K562 (cell line): ENCODE data around the gene SON. TPM values are rescaled to one million over a fixed set of nuclear protein-coding genes. Genes with fewer than 3 reads are reported as not detected.

Experiments
- ARID1B ChIP-seq: fragments of 450-650 bp; IDR thresholded peaks from 2 replicates; pipeline ENCODE4 v1.6.1; 2016; ENCODE audit warnings: antibody characterized with exemption, mild to moderate bottlenecking, inconsistent platforms
- CBFA2T3 ChIP-seq: fragments of 450-650 bp; IDR thresholded peaks from 2 replicates; pipeline ENCODE4 v1.6.1; 2017
- KDM4B ChIP-seq, 2 experiments: fragments of 450-650 bp in 1 of 2; sonication (generic) in 1 of 2; IDR thresholded peaks; 2 replicates each; pipeline ENCODE4 v1.6.1; 2016 to 2017; ENCODE audit warnings: borderline replicate concordance in 2 of 2, antibody characterized with exemption in 1 of 2, low read depth in 1 of 2, mild to moderate bottlenecking in 1 of 2
- MCM7 ChIP-seq, 2 experiments: fragments of 450-650 bp; IDR thresholded peaks; 2 replicates each; pipeline ENCODE4 v1.6.1; 2016 to 2018
- PPARD ChIP-seq: fragments of 250-450 bp; sonication (Bioruptor Pico); IDR thresholded peaks from 2 replicates; pipeline ENCODE4 v1.8.0; 2022; ENCODE audit warnings: inconsistent platforms, mild to moderate bottlenecking, moderate library complexity
- RBM39 ChIP-seq: fragments of 200-400 bp; formaldehyde crosslinking; optimal IDR thresholded peaks from 2 replicates; pipeline ENCODE3; 2018; ENCODE audit warnings: low read depth, low read length
- SMC3 ChIP-seq: conservative IDR thresholded peaks from 2 replicates; pipeline ENCODE4 v1.6.1; 2011; ENCODE audit warnings: low read depth, low read length, improper control_type of control experiment; ENCODE audit not compliant: insufficient read depth
- XRCC3 ChIP-seq: fragments of 450-650 bp; IDR thresholded peaks from 2 replicates; pipeline ENCODE4 v1.6.1; 2017; ENCODE audit warnings: mild to moderate bottlenecking, moderate library complexity
- ZNF551 ChIP-seq: fragments of 250-450 bp; sonication (Bioruptor Pico); IDR thresholded peaks from 2 replicates; pipeline ENCODE4 v1.5.0; 2021; ENCODE audit warnings: mild to moderate bottlenecking, moderate library complexity
- polyA plus RNA-seq, 8 experiments: library from polyadenylated mRNA; depleted of rRNA in 4 of 8; stranded (reverse) in 5 of 8; unstranded in 3 of 8; fragments of >200 nt; fragmentation: Nextera tagmentation in 2 of 8; fragmentation: Illumina TruSeq in 1 of 8; extraction: Ambion mirVana in 2 of 8; extraction: Trizol in 1 of 8; gene quantifications; 2 replicates each; pipeline versions ENCODE4 v1.2.1 to v1.2.3, GENCODE V29; 2011 to 2014; ENCODE audit warnings: inconsistent platforms in 1 of 8, missing spikeins in 1 of 8
- total RNA-seq, 7 experiments: library from RNA; depleted of rRNA in 6 of 7; stranded (reverse); fragments of >200 nt in 6 of 7; fragmentation: Illumina TruSeq in 2 of 7; extraction: Trizol in 2 of 7; gene quantifications; 2 replicates each; pipeline versions ENCODE4 v1.2.1 to v1.2.3, GENCODE V29; 2011 to 2021; ENCODE audit warnings: low replicate concordance in 1 of 7
- TF ChIP-seq, protein P1 (sequence below): sonication (generic); formaldehyde crosslinking; IDR thresholded peaks from 2 replicates; pipeline ENCODE4 v1.8.0; 2022; ENCODE audit warnings: missing genetic modification reagents, mild to moderate bottlenecking, moderate library complexity, borderline replicate concordance
- TF ChIP-seq, protein P2 (sequence below): sonication (generic); formaldehyde crosslinking; IDR thresholded peaks from 2 replicates; pipeline ENCODE4 v1.8.1; 2022; ENCODE audit warnings: missing genetic modification reagents
- TF ChIP-seq, protein P3 (sequence below): IDR thresholded peaks from 2 replicates; pipeline ENCODE4 v1.6.1; 2014; ENCODE audit warnings: antibody characterized with exemption
- TF ChIP-seq, protein P4 (sequence below): fragments of 450-650 bp; formaldehyde crosslinking; IDR thresholded peaks from 2 replicates; pipeline ENCODE4 v1.4.0; 2020; ENCODE audit warnings: mild to moderate bottlenecking, mixed read lengths
- TF ChIP-seq, protein P5 (sequence below), 2 experiments: fragments of 150-350 bp in 1 of 2; IDR thresholded peaks; 2 replicates each; pipeline ENCODE4 v1.6.1; 2012 to 2016; ENCODE audit warnings: low read depth in 2 of 2, low read length in 2 of 2, mild to moderate bottlenecking in 1 of 2, moderate library complexity in 1 of 2
- TF ChIP-seq, protein P6 (sequence below): sonication (generic); formaldehyde crosslinking; IDR thresholded peaks from 2 replicates; pipeline ENCODE4 v1.8.0; 2022; ENCODE audit warnings: mild to moderate bottlenecking, missing genetic modification reagents, borderline replicate concordance
- TF ChIP-seq, protein P7 (sequence below): fragments of 250-450 bp; sonication (Bioruptor Pico); IDR thresholded peaks from 2 replicates; pipeline ENCODE4 v1.5.0; 2020; ENCODE audit warnings: mild to moderate bottlenecking

The SON gene
- total and polyA plus RNA-seq, 9 of the 15 experiments (the other 6 are each of a cell fraction or from before 2014, with no cell fraction given), result 105 to 742 (median 187) TPM

DNA sequence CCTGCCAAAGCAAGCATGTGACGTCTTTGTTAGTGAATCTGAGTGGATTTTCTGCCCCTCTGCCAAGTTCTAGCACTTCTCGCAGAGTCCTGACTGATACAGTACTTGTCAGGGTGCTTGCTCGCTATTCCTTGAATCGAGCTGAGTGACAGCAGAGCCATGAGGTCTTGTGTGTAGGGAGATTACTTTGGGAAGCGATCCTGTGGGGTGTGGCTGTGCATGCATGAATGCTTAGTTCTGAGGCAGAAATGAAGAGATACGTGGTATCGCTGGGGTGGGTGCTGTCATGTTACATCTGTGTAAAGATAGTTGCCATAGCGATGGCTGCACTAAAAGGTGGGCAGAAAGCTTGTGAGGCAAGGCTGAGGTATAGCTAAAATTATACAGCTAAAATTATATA lies 32.0 kb upstream of the SON start (continued):
- TF ChIP-seq, protein P1, sequence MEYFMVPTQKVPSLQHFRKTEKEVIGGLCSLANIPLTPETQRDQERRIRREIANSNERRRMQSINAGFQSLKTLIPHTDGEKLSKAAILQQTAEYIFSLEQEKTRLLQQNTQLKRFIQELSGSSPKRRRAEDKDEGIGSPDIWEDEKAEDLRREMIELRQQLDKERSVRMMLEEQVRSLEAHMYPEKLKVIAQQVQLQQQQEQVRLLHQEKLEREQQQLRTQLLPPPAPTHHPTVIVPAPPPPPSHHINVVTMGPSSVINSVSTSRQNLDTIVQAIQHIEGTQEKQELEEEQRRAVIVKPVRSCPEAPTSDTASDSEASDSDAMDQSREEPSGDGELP (CRISPR knock-in tag), result peak; percentile 42
- TF ChIP-seq, protein P2, sequence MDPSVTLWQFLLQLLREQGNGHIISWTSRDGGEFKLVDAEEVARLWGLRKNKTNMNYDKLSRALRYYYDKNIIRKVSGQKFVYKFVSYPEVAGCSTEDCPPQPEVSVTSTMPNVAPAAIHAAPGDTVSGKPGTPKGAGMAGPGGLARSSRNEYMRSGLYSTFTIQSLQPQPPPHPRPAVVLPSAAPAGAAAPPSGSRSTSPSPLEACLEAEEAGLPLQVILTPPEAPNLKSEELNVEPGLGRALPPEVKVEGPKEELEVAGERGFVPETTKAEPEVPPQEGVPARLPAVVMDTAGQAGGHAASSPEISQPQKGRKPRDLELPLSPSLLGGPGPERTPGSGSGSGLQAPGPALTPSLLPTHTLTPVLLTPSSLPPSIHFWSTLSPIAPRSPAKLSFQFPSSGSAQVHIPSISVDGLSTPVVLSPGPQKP (CRISPR knock-in tag), result no peak
- TF ChIP-seq, protein P3, sequence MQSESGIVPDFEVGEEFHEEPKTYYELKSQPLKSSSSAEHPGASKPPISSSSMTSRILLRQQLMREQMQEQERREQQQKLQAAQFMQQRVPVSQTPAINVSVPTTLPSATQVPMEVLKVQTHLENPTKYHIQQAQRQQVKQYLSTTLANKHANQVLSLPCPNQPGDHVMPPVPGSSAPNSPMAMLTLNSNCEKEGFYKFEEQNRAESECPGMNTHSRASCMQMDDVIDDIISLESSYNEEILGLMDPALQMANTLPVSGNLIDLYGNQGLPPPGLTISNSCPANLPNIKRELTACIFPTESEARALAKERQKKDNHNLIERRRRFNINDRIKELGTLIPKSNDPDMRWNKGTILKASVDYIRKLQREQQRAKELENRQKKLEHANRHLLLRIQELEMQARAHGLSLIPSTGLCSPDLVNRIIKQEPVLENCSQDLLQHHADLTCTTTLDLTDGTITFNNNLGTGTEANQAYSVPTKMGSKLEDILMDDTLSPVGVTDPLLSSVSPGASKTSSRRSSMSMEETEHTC, result no peak
- TF ChIP-seq RBM39 (no peak), ARID1B (peak; percentile 86), KDM4B (IDR thresholded peaks at IDR 0.05; ENCODE audit: borderline replicate concordance in 2 of 2, low read depth in 1 of 2) (no peak), XRCC3 (no peak), SMC3 (no peak), CBFA2T3 (peak; percentile 86), ZNF551 (CRISPR knock-in tag) (no peak), MCM7 (IDR thresholded peaks at IDR 0.05) (no peak), PPARD (CRISPR knock-in tag) (no peak)
- TF ChIP-seq, protein P4, sequence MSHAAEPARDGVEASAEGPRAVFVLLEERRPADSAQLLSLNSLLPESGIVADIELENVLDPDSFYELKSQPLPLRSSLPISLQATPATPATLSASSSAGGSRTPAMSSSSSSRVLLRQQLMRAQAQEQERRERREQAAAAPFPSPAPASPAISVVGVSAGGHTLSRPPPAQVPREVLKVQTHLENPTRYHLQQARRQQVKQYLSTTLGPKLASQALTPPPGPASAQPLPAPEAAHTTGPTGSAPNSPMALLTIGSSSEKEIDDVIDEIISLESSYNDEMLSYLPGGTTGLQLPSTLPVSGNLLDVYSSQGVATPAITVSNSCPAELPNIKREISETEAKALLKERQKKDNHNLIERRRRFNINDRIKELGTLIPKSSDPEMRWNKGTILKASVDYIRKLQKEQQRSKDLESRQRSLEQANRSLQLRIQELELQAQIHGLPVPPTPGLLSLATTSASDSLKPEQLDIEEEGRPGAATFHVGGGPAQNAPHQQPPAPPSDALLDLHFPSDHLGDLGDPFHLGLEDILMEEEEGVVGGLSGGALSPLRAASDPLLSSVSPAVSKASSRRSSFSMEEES (CRISPR knock-in tag), result no peak
- TF ChIP-seq, protein P5, sequence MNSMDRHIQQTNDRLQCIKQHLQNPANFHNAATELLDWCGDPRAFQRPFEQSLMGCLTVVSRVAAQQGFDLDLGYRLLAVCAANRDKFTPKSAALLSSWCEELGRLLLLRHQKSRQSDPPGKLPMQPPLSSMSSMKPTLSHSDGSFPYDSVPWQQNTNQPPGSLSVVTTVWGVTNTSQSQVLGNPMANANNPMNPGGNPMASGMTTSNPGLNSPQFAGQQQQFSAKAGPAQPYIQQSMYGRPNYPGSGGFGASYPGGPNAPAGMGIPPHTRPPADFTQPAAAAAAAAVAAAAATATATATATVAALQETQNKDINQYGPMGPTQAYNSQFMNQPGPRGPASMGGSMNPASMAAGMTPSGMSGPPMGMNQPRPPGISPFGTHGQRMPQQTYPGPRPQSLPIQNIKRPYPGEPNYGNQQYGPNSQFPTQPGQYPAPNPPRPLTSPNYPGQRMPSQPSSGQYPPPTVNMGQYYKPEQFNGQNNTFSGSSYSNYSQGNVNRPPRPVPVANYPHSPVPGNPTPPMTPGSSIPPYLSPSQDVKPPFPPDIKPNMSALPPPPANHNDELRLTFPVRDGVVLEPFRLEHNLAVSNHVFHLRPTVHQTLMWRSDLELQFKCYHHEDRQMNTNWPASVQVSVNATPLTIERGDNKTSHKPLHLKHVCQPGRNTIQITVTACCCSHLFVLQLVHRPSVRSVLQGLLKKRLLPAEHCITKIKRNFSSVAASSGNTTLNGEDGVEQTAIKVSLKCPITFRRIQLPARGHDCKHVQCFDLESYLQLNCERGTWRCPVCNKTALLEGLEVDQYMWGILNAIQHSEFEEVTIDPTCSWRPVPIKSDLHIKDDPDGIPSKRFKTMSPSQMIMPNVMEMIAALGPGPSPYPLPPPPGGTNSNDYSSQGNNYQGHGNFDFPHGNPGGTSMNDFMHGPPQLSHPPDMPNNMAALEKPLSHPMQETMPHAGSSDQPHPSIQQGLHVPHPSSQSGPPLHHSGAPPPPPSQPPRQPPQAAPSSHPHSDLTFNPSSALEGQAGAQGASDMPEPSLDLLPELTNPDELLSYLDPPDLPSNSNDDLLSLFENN (IDR thresholded peaks at IDR 0.05; ENCODE audit: low read depth in 2 of 2, low read length in 2 of 2), result no peak; a peak in 1 of 4 replicates
- TF ChIP-seq, protein P6, sequence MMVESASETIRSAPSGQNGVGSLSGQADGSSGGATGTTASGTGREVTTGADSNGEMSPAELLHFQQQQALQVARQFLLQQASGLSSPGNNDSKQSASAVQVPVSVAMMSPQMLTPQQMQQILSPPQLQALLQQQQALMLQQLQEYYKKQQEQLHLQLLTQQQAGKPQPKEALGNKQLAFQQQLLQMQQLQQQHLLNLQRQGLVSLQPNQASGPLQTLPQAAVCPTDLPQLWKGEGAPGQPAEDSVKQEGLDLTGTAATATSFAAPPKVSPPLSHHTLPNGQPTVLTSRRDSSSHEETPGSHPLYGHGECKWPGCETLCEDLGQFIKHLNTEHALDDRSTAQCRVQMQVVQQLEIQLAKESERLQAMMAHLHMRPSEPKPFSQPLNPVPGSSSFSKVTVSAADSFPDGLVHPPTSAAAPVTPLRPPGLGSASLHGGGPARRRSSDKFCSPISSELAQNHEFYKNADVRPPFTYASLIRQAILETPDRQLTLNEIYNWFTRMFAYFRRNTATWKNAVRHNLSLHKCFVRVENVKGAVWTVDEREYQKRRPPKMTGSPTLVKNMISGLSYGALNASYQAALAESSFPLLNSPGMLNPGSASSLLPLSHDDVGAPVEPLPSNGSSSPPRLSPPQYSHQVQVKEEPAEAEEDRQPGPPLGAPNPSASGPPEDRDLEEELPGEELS (CRISPR knock-in tag), result no peak
- TF ChIP-seq, protein P7, sequence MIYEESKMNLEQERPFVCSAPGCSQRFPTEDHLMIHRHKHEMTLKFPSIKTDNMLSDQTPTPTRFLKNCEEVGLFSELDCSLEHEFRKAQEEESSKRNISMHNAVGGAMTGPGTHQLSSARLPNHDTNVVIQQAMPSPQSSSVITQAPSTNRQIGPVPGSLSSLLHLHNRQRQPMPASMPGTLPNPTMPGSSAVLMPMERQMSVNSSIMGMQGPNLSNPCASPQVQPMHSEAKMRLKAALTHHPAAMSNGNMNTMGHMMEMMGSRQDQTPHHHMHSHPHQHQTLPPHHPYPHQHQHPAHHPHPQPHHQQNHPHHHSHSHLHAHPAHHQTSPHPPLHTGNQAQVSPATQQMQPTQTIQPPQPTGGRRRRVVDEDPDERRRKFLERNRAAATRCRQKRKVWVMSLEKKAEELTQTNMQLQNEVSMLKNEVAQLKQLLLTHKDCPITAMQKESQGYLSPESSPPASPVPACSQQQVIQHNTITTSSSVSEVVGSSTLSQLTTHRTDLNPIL (CRISPR knock-in tag), result no peak
